Left hindlimb (tissue), 1 donor: Measurements from ENCODE around the gene PLA1A.
A peak's percentile ranks its signal among the peaks of the same experiment; 100 is the strongest.
"Not testable (repeated sequence)": the region's sequence is repeated elsewhere in the genome, so short reads cannot be mapped to it uniquely, and the experiment has no call there.

Experiments
- DNase-seq: peaks from one replicate; pipeline ENCODE4 v3.0.0-alpha.2; 2018

PLA1A gene

DNA sequence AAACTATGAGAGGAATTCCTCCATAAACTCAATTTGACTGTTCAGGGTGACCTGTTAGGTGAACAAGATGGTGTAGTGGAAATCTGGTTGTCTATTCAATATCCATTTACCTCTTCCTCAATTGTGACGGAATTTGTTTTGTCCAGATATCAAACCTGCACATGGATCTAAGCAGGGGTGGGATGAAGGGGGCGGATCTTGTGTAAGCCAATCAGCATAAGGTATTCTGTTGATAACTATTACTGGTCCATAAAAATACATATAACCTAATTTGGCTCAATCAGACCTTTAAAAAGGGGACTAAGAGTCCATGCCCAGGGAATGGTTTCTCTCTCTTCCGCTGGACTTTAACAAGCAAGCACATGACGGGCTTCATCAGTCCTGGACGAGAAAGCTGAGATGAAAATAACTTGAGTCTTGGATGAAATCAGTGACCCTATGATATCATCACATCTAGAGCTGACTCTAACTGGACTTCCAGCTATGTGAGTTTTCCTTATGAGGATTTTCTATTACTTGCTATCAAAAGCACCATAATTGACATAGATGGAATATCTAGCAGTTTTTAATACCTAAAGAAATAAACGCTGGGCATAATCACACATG is 68.4 kb downstream of the PLA1A start:
- DNase-seq = no peak

DNA sequence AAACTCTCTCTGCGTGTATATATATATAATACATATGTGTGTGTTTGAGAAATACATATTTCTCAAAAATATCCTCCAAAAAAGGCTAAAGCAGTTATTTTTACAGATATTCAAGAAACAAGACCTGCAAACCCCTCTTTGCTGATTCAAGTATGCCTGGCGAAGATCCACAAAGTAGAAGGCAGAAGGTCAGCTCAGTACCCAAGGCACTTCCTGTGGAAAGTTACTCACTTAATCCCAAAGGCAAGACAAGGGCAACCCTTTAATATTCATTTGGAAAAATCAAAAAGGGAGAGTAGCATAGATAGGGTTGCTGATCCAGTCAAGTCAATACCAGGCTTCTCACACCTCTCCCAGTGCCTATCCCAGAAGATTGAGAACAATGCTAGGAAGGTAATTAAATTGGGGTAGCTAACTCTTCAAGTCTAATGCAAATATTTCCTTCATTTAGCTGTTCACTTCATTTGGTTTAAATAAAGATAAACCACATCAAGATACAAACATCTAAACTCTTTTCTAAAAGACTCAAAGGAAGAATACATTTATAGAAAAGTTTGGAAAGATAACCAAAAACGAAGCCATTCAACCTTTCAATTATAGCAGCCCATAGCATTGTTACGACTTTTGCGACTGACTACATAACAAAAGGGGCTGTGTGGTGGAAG is 72.4 kb downstream of the PLA1A start:
- no peak for DNase-seq

- no peak for DNase-seq
These were observed 75.1 kb downstream of the PLA1A start for GRCh38 chr3:119672776-119673175.

DNA sequence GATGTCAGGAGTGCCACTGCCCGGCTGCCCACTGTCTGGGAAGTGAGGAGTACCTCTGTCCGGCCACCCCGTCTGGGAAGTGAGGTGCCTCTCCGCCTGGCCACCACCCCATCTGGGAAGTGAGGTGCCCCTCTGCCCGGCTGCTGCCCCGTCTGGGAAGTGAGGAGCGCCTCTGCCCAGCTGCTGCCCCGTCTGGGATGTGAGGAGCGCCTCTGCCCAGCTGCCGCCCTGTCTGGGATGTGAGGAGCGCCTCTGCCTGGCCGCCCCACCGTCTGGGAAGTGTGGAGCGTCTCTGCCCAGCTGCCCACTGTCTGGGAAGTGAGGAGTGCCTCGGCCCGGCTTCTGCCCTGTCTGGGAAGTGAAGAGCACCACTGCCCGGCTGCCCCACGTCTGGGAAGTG is 76.2 kb downstream of the PLA1A start:
- DNase-seq = no peak

- DNase-seq = no peak
These were observed 77.6 kb downstream of the PLA1A start for GRCh38 chr3:119675188-119675874.

- DNase-seq = no peak
These were observed 78.3 kb downstream of the PLA1A start for GRCh38 chr3:119676020-119676419.

- DNase-seq = peak; percentile 94
These were observed 79.3 kb downstream of the PLA1A start, which contains the start of gene COX17 for GRCh38 chr3:119676771-119677640. Gene COX17, minus strand, starts transcription at chr3:119677406. Its CDS starts 96 bp downstream, at chr3:119677310.

GRCh38 chr3:119677641-119677934 is 79.9 kb downstream of the PLA1A start:
- DNase-seq = no peak

GRCh38 chr3:119678209-119678608 is 80.5 kb downstream of the PLA1A start:
- not testable (repeated sequence) for DNase-seq
